GM06990 (cell line): ENCODE data around the gene MRGPRF.

Experiments
- DNase-seq: peaks from one replicate; pipeline ENCODE4 v3.0.0-alpha.2; 2011; ENCODE audit not compliant: insufficient read length; ENCODE audit errors: extremely low read depth
- H3K27me3 ChIP-seq: replicated peaks from 2 replicates; pipeline ENCODE4 v1.6.0; 2011; ENCODE audit warnings: low read length; ENCODE audit not compliant: control insufficient read depth, insufficient read depth
- H3K36me3 ChIP-seq: 2 replicates; pipeline ENCODE4 v1.5.1; 2011; ENCODE audit warnings: low read length; ENCODE audit not compliant: control insufficient read depth, insufficient read depth
- H3K4me3 ChIP-seq: replicated peaks from 2 replicates; pipeline ENCODE4 v1.5.1; 2011; ENCODE audit warnings: low read depth, mild to moderate bottlenecking, control low read depth, low read length
- TF ChIP-seq, protein P1 (sequence below): IDR thresholded peaks from 2 replicates; pipeline ENCODE4 v1.5.1; 2011; ENCODE audit warnings: low read length, control low read depth, mild to moderate bottlenecking, inconsistent platforms; ENCODE audit not compliant: insufficient read depth, poor library complexity, severe bottlenecking

MRGPRF gene

DNA sequence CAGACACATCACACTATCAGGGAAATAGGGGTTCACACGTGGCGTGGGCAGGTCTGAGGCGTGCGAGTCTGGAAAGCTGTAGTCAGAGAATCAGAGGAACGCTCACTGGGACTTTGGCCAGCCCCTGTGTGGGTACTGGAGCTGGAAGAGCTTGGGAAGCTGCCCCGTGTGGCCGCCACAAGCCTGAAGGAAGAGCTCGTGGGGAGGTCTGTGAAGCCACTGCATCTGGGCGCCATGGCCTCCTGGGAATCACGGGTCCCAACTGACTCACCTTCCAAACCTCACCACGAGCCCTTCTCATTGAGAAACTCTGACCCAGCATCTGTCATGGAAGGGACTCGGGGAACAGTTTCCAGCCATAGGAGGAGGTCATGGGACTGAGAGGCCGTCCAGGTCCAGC is 5.9 kb upstream of the MRGPRF start:
- Histone ChIP-seq H3K36me3 (no peaks in the 10 kb centered on the region), H3K27me3 (no peaks in the 10 kb centered on the region; the same call in 1 of the 2 replicates), H3K4me3 (no peak overlapping the region)
- TF ChIP-seq, protein P1, sequence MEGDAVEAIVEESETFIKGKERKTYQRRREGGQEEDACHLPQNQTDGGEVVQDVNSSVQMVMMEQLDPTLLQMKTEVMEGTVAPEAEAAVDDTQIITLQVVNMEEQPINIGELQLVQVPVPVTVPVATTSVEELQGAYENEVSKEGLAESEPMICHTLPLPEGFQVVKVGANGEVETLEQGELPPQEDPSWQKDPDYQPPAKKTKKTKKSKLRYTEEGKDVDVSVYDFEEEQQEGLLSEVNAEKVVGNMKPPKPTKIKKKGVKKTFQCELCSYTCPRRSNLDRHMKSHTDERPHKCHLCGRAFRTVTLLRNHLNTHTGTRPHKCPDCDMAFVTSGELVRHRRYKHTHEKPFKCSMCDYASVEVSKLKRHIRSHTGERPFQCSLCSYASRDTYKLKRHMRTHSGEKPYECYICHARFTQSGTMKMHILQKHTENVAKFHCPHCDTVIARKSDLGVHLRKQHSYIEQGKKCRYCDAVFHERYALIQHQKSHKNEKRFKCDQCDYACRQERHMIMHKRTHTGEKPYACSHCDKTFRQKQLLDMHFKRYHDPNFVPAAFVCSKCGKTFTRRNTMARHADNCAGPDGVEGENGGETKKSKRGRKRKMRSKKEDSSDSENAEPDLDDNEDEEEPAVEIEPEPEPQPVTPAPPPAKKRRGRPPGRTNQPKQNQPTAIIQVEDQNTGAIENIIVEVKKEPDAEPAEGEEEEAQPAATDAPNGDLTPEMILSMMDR, result no peak
- no peak for DNase-seq

GRCh38 chr11:69017951-69018350 is 4.9 kb upstream of the MRGPRF start:
- no peak for DNase-seq
- TF ChIP-seq, protein P1, result no peak
- Histone ChIP-seq H3K27me3 (no peaks in the 10 kb centered on the region; the same call in 1 of the 2 replicates), H3K36me3 (no peaks in the 10 kb centered on the region), H3K4me3 (no peak overlapping the region)

DNA sequence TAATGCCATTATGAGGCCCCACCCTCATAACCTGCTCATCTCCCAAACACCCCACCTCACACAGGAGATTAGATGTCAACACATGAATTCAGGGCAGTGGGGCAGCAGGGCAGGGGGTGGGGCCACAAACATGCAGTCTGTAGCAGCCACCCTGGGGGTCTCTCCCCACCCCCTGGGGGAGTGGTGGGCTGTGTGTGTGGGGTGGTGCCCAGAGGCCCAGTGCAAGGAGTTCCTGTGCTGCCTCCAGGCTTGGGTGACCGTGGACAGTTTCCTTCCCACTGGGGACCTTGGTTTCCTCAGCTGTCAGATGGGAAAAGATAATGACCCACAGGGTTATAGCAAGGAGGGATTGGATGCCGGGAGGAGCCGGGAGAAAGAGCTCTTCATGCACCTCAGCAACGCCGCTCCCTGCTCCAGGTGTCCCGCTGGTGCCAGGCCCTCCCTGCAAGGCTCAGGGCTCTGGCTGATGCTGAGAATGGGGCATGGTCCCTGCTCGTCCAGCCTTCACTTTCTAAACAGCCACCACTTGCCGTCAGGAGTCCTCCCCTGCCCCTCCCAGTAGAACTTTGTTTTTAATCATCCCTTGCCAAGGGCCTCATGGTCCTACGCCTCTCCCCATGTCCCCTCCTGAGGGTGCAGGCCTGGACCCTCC is 2.0 kb upstream of the MRGPRF start:
- no peaks in the 10 kb centered on the region for H3K36me3 ChIP-seq
- no peak overlapping the region for H3K4me3 ChIP-seq
- peaks cover 3% of the 10 kb centered on the region; the same call in 1 of the 2 replicates for H3K27me3 ChIP-seq
- DNase-seq, result no peak
- TF ChIP-seq, protein P1, result no peak

DNA sequence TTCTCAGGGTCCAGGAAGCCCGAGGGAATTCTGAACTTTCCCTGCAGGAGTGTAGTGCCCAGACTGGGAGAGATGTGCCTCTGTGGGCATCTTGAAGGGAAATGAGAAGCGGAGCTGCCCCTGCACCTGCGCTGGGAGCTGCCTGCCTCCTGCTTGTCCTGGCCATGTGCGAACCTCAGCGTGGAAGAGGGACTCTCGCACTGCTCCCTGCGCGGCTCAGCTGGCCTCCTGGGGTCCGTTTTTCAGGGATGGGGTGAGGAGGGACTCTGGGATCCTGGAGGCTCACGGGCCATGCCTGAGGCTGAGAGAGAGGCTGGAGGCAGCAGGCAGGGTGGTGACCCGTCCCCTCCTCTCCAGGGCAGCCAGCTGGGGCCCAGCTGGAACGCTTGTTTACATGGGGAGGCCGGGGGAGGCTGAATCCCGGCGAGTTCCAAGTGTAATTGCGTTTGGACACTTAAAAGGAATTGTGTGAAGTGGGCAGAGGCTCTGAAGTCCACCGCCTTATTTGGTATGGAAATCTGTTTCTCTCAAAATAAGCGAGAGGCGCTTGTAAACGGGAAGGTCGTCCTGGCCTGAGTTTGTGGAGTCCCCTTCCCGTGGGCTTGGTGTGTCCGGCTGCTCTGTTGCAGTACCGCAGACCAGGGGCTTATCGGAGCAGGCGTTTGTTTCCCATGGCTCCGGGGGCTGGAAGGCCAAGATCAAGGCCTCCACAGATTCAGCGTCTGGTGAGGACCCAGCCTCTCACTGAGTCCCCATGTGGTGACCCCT is 1.2 kb upstream of the MRGPRF start:
- H3K27me3 ChIP-seq, result peaks cover 3% of the 10 kb centered on the region; the same call in 1 of the 2 replicates
- no peaks in the 10 kb centered on the region for H3K36me3 ChIP-seq
- DNase-seq, result no peak
- H3K4me3 ChIP-seq, result no peak overlapping the region
- TF ChIP-seq, protein P1, result no peak

GRCh38 chr11:69012092-69013008 is 696 bp downstream of the MRGPRF start:
- no peak for DNase-seq
- H3K36me3 ChIP-seq, result no peaks in the 10 kb centered on the region
- H3K27me3 ChIP-seq, result peaks cover 3% of the 10 kb centered on the region; the same call in 1 of the 2 replicates
- TF ChIP-seq, protein P1, result no peak
- no peak overlapping the region for H3K4me3 ChIP-seq
